NCI-H1092 (cell line): ENCODE data around the gene PSPC1.

Experiments used
- DNase-seq: peaks from one replicate; lab custom pipeline; 2025; lab: John Stamatoyannopoulos, UW

Gene PSPC1

GRCh38 chr13:19673473-19674430, 109.0 kb downstream of the PSPC1 start:
- DNase-seq = no peak

DNA sequence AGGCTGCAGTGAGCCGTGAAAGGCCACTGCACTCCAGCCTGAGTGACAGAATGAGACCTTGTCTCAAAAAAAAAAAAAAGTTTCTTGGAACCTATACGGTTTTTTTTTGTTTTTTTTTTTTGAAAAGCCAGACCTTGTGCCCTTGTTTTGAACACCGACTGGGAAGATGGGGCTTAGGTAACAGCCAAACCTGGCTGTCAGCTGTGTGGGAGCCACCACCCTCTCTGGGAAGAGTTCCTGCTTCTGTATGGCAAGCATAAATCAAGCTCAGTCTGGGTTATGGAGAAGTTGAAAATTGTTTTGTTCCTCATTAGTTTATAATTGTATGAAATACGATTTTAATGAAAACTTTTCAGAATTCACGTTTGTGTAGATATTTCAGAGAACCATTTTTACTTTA, 109.8 kb downstream of the PSPC1 start:
- DNase-seq = no peak

- no peak for DNase-seq
Measured at GRCh38 chr13:19670147-19670546, 112.6 kb downstream of the PSPC1 start.

GRCh38 chr13:19668778-19669177, 114.0 kb downstream of the PSPC1 start:
- DNase-seq = no peak

GRCh38 chr13:19665427-19665859, 117.3 kb downstream of the PSPC1 start:
- no peak for DNase-seq

DNA sequence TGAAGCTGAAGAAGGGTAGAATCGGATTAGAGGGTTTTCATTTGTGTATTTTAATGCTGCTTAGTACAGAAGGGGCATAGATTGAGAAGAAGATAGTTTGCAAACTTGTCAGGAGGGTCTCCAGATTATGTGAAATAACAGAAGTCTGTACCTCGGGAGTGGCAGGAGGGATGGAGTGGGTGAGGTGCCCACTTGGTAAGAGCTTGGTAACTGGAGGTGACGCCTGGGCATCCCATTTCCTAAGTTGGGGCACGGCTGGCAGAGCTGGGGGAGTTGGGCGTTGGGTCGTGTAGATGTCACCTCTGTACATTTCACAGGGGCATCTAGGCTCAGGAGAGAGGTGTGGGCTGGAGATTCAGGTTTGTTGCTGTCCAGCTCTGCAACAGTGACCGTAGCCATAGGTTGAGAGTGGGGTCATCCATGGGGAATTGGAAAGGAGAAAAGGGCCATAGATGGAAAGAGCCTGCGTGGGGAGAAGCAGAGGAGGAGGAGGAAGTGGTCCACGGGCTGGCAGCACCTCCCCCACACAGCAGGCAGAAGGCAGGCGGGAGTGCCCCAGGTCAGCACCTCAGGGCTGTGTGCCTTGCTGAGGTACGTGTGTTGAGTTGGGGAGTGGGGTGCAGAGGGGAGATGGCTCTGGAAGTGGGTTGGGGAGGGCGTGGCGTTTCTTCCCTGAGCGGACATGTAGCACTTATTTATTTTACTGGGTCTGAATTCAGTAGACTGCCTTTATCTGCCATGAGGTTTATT, 118.1 kb downstream of the PSPC1 start:
- no peak for DNase-seq

- no peak for DNase-seq
Measured at GRCh38 chr13:19663416-19663979, 119.2 kb downstream of the PSPC1 start.

GRCh38 chr13:19661561-19661960, 121.2 kb downstream of the PSPC1 start:
- DNase-seq = no peak

DNA sequence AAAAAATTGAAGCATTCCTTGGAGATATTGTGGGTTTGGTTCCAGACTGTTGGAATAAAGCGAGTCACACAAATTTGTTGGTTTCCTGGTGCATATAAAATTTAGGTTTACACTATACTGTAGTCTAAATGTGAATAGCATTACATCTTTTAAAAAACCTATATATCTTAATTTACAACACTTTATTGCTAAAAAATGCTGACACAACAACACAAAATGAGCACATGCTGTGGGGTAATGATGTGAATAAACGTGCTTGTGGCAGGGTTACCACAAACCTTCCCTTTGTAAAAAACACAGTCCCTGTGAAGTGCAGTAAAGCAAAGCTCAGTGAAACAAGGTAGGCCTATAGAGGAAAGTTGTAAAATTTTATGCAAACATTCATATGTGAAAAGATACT, 121.6 kb downstream of the PSPC1 start:
- DNase-seq = no peak

DNA sequence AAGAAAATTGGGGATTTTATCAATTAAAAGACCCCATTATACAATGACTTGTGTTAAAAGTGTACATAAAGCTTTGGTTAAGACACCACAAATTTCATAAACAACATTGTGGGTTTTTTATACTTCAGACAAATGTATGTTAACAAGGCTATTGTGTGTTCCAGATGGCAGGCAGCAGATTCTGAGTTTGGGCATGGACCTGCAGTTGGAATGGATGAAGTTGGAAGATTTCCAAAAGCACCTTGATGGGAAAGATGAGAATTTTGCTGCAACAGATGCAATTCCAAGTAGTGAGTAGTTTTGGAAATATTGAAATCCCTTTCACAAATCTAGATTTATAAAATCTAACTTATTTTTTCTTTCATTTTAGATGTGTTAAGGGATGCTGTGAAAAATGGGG, 123.9 kb downstream of the PSPC1 start:
- no peak for DNase-seq

GRCh38 chr13:19657872-19658591, 124.7 kb downstream of the PSPC1 start:
- no peak for DNase-seq
